ENCODE measurements around the gene GPR78. TPM values are rescaled to one million over a fixed set of nuclear protein-coding genes. Genes with fewer than 3 reads are reported as not detected.

The GPR78 gene
- total and polyA plus RNA-seq, 2 of the 4 experiments (the other 2 are of a cell fraction), result under 0.01 to 0.10 TPM

- intact Hi-C loops (cut with micrococcal nuclease), result no loop called here
- H4K20me1 ChIP-seq (ENCODE audit: insufficient read depth, low read length), result no peaks in the 10 kb centered on the region; the same call in 1 of the 2 replicates
- H3K4ac ChIP-seq (ENCODE audit: low read depth, low read length), result no peak overlapping the region
- ChIA-PET POLR2A (ENCODE audit: unreplicated experiment) (no interaction called here), CTCF (no interaction called here)
- no peak overlapping the region for H2BK120ac ChIP-seq (ENCODE audit: low read depth, low read length)
- H3K27ac ChIP-seq (ENCODE audit: insufficient read depth, low read length), result no peak overlapping the region
- H2BK15ac ChIP-seq (ENCODE audit: low read depth, low read length), result no peak overlapping the region
- no peak overlapping the region for H2AK9ac ChIP-seq (replicated peaks; ENCODE audit: low read depth, low read length, poor library complexity)
- no peak overlapping the region for H3K4me2 ChIP-seq (ENCODE audit: low read depth, low read length)
- no peak overlapping the region for H3K14ac ChIP-seq (replicated peaks; ENCODE audit: low read depth, low read length)
- WGBS, 2 experiments (ENCODE audit: extremely low coverage in 2 of 2, insufficient read length in 1 of 2), result 16% methylated on average over 3 of the region's 6 CpGs; no CpG with 5 or more reads in 1 of the 2 experiments
- dilution Hi-C loops (cut with HindIII; ENCODE audit: low sequenced_read_pairs, unreplicated experiment), result no loop called here
- DNase-seq (no peak), ATAC-seq (ENCODE audit: low read depth) (no peak)
- no peaks in the 10 kb centered on the region for H3K79me1 ChIP-seq (ENCODE audit: low read depth in 1 of 2, low read length in 2 of 2)
- no peak overlapping the region for H3K18ac ChIP-seq (ENCODE audit: low read depth, low read length)
- no peak overlapping the region for H2BK20ac ChIP-seq (ENCODE audit: low read depth, low read length)
- no peak overlapping the region for H4K91ac ChIP-seq (ENCODE audit: insufficient read depth, low read depth, low read length)
- no peaks in the 10 kb centered on the region; the same call in 1 of the 2 replicates for H3K4me1 ChIP-seq (ENCODE audit: control insufficient read depth, insufficient read depth, low read length)
- no peaks in the 10 kb centered on the region; the same call in 1 of the 2 replicates for H3K9me3 ChIP-seq (ENCODE audit: control insufficient read depth, insufficient read depth, low read length)
- no peak overlapping the region for H3K56ac ChIP-seq (ENCODE audit: extremely low read depth, insufficient read depth, low read length)
- H3K27me3 ChIP-seq (ENCODE audit: control insufficient read depth, insufficient read depth, low read length), result peaks cover 63% of the 10 kb centered on the region
- H2BK5ac ChIP-seq (ENCODE audit: low read depth, low read length, poor library complexity, severe bottlenecking), result no peak overlapping the region
- no peak for TF ChIP-seq MAFK (IDR thresholded peaks at IDR 0.05; ENCODE audit: low read depth, low read length)
- no peak for TF ChIP-seq MXI1 (IDR thresholded peaks at IDR 0.05; ENCODE audit: borderline replicate concordance, low read depth, low read length)
- no peak for TF ChIP-seq CEBPB (IDR thresholded peaks at IDR 0.05; ENCODE audit: low read depth, low read length)
- no peak for TF ChIP-seq CHD1 (IDR thresholded peaks at IDR 0.05; ENCODE audit: low read depth, low read length)
- no peak for TF ChIP-seq BHLHE40 (IDR thresholded peaks at IDR 0.05; ENCODE audit: low read depth, low read length)
- TF ChIP-seq NFE2L2 (IDR thresholded peaks at IDR 0.05; ENCODE audit: low read depth, low read length), result no peak
- TF ChIP-seq RCOR1 (IDR thresholded peaks at IDR 0.05; ENCODE audit: insufficient replicate concordance, low read length), result no peak
- TF ChIP-seq, protein P1, sequence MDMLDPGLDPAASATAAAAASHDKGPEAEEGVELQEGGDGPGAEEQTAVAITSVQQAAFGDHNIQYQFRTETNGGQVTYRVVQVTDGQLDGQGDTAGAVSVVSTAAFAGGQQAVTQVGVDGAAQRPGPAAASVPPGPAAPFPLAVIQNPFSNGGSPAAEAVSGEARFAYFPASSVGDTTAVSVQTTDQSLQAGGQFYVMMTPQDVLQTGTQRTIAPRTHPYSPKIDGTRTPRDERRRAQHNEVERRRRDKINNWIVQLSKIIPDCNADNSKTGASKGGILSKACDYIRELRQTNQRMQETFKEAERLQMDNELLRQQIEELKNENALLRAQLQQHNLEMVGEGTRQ (IDR thresholded peaks at IDR 0.05; ENCODE audit: low read depth, low read length), result no peak
- TF ChIP-seq POLR2A (IDR thresholded peaks at IDR 0.05; ENCODE audit: low read depth, low read length), result no peak
- no peak for TF ChIP-seq RAD21 (IDR thresholded peaks at IDR 0.05; ENCODE audit: low read length)
- TF ChIP-seq, protein P2, sequence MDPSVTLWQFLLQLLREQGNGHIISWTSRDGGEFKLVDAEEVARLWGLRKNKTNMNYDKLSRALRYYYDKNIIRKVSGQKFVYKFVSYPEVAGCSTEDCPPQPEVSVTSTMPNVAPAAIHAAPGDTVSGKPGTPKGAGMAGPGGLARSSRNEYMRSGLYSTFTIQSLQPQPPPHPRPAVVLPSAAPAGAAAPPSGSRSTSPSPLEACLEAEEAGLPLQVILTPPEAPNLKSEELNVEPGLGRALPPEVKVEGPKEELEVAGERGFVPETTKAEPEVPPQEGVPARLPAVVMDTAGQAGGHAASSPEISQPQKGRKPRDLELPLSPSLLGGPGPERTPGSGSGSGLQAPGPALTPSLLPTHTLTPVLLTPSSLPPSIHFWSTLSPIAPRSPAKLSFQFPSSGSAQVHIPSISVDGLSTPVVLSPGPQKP (IDR thresholded peaks at IDR 0.05; ENCODE audit: borderline replicate concordance, low read depth, low read length), result no peak
- no peak for TF ChIP-seq FOS (IDR thresholded peaks at IDR 0.05; ENCODE audit: low read depth, low read length)
- no peak for TF ChIP-seq SMC3 (IDR thresholded peaks at IDR 0.05; ENCODE audit: low read depth, low read length)
- no peak for TF ChIP-seq RFX5 (IDR thresholded peaks at IDR 0.05; ENCODE audit: low read depth, low read length)
- no peak for TF ChIP-seq MAZ (IDR thresholded peaks at IDR 0.05; ENCODE audit: borderline replicate concordance, low read depth, low read length)
- TF ChIP-seq, protein P3, sequence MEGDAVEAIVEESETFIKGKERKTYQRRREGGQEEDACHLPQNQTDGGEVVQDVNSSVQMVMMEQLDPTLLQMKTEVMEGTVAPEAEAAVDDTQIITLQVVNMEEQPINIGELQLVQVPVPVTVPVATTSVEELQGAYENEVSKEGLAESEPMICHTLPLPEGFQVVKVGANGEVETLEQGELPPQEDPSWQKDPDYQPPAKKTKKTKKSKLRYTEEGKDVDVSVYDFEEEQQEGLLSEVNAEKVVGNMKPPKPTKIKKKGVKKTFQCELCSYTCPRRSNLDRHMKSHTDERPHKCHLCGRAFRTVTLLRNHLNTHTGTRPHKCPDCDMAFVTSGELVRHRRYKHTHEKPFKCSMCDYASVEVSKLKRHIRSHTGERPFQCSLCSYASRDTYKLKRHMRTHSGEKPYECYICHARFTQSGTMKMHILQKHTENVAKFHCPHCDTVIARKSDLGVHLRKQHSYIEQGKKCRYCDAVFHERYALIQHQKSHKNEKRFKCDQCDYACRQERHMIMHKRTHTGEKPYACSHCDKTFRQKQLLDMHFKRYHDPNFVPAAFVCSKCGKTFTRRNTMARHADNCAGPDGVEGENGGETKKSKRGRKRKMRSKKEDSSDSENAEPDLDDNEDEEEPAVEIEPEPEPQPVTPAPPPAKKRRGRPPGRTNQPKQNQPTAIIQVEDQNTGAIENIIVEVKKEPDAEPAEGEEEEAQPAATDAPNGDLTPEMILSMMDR (conservative IDR thresholded peaks at IDR 0.05; ENCODE audit: low read depth, low read length), result no peak
- no TSS peak for BruUV-seq (replicated peaks)
- H3K23ac ChIP-seq (ENCODE audit: low read depth, low read length), result no peak overlapping the region
- no peaks in the 10 kb centered on the region for H3K9me1 ChIP-seq (ENCODE audit: insufficient read depth, low read length)
- no peak overlapping the region for H3K4me3 ChIP-seq (ENCODE audit: insufficient read depth, low read depth, low read length)
- in situ Hi-C loops (cut with MboI; ENCODE audit: low sequenced_read_pairs), result no loop called here
- no peaks in the 10 kb centered on the region for H3K36me3 ChIP-seq (ENCODE audit: control insufficient read depth, insufficient read depth, low read length)
- peak overlapping the region; percentile 44 for H2AFZ ChIP-seq (replicated peaks; ENCODE audit: low read length, poor library complexity)
- H2AK5ac ChIP-seq (ENCODE audit: low read depth, low read length), result no peak overlapping the region
- no peak overlapping the region for H4K8ac ChIP-seq (ENCODE audit: low read depth in 2 of 2, low read length in 2 of 2)
- H4K5ac ChIP-seq (ENCODE audit: low read depth, low read length), result no peak overlapping the region
- H3K9ac ChIP-seq (ENCODE audit: low read depth, low read length), result no peak overlapping the region
Measured at GRCh38 chr4:8585186-8585585, 5.0 kb downstream of the GPR78 start.

Measured in IMR-90 (cell line).